NCI-H146 treated with DMSO at 0.1 percent for 48 hours (cell line): ENCODE results near the gene ITGB6.

Experiments
- DNase-seq: peaks from one replicate; lab custom pipeline; 2025; ENCODE audit not compliant: unreplicated experiment; lab: John Stamatoyannopoulos, UW

ITGB6 gene

DNA sequence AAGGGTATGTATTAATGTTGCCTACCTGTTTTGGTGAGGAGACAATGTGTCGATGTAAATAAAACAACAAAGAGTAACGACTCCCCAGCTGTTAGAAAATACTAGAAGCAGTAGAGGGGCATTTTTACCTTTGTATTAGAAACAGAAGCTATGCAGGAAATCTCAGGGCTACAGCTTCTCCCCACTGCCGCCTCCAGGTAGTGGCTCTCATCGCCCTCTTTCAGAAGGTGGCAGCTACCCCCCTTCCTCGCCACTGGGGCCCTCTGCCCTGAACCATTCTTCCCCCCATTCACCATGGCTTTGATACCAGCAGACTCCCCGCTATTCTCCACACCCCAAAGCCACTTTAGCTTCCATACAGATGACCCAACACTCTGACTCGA, 144.4 kb downstream of the ITGB6 start:
- no peak for DNase-seq

GRCh38 chr2:160054984-160055725, 144.9 kb downstream of the ITGB6 start:
- DNase-seq: no peak

- no peak for DNase-seq
These were observed 146.1 kb downstream of the ITGB6 start for GRCh38 chr2:160053946-160054345.

- no peak for DNase-seq
These were observed 147.5 kb downstream of the ITGB6 start for GRCh38 chr2:160052531-160052930.

GRCh38 chr2:160051371-160051800, 148.7 kb downstream of the ITGB6 start:
- DNase-seq: no peak

DNA sequence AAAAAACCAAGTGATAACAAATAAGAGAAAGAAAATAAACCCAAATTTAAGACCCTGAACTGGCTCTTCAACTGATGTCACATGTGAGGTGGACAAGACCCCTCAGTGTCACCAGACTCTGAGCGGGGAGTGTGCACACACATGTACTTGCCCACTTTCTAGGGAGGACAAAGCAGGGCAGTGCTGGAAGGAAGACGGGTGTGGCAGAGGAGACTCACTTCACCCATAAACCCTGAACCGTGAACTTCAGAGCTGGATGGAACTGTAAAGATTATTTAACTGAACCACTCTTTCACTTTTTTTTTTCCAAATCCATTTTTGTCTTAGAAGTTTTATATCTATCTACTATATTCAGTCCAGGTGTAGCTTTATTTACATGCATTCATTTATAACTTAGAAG, 149.9 kb downstream of the ITGB6 start:
- DNase-seq: no peak
